GM06990 (cell line): Measurements from ENCODE around the gene RAB22A.

Experiments used
- DNase-seq: peaks from one replicate; pipeline ENCODE4 v3.0.0-alpha.2; 2011; ENCODE audit not compliant: insufficient read length; ENCODE audit errors: extremely low read depth
- H3K27me3 ChIP-seq: replicated peaks from 2 replicates; pipeline ENCODE4 v1.6.0; 2011; ENCODE audit warnings: low read length; ENCODE audit not compliant: control insufficient read depth, insufficient read depth
- H3K36me3 ChIP-seq: 2 replicates; pipeline ENCODE4 v1.5.1; 2011; ENCODE audit warnings: low read length; ENCODE audit not compliant: control insufficient read depth, insufficient read depth
- H3K4me3 ChIP-seq: replicated peaks from 2 replicates; pipeline ENCODE4 v1.5.1; 2011; ENCODE audit warnings: low read depth, mild to moderate bottlenecking, control low read depth, low read length
- CTCF ChIP-seq: IDR thresholded peaks from 2 replicates; pipeline ENCODE4 v1.5.1; 2011; ENCODE audit warnings: low read length, control low read depth, mild to moderate bottlenecking, inconsistent platforms; ENCODE audit not compliant: insufficient read depth, poor library complexity, severe bottlenecking

Gene RAB22A

GRCh38 chr20:58339741-58340140, 30.2 kb downstream of the RAB22A start:
- Histone ChIP-seq H3K36me3 (no peaks in the 10 kb centered on the region; the same call in 1 of the 2 replicates), H3K4me3 (no peak overlapping the region), H3K27me3 (no peaks in the 10 kb centered on the region)
- DNase-seq, result no peak
- TF ChIP-seq CTCF, result no peak

- Histone ChIP-seq H3K27me3 (no peaks in the 10 kb centered on the region), H3K36me3 (no peaks in the 10 kb centered on the region; the same call in 1 of the 2 replicates), H3K4me3 (no peak overlapping the region)
- no peak for DNase-seq
- no peak for TF ChIP-seq CTCF
Observed at GRCh38 chr20:58340151-58340550, 30.6 kb downstream of the RAB22A start.

DNA sequence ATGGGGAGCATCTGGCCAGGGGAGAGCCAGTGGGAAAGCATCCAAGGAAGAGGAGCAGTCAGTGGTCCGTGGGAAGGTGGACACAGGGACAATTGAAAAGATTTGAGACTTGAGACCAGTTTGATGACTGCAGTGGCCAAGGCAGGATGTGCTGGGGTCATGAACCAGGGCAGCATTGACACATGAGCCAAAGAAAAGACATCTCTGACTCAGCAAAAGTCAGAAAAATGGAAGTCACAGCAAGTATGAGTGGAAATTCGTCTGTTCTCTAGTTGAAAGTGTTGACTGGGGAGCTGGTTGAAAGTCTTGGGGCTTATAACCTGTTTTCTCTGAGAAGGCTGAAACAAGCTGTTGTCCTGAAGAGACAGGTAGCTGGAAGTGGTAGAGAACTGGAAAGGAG, 31.3 kb downstream of the RAB22A start:
- no peak for DNase-seq
- Histone ChIP-seq H3K36me3 (peaks cover 5% of the 10 kb centered on the region), H3K4me3 (no peak overlapping the region), H3K27me3 (no peaks in the 10 kb centered on the region)
- no peak for TF ChIP-seq CTCF

GRCh38 chr20:58342104-58342945, 32.8 kb downstream of the RAB22A start:
- no peak for TF ChIP-seq CTCF
- no peak for DNase-seq

DNA sequence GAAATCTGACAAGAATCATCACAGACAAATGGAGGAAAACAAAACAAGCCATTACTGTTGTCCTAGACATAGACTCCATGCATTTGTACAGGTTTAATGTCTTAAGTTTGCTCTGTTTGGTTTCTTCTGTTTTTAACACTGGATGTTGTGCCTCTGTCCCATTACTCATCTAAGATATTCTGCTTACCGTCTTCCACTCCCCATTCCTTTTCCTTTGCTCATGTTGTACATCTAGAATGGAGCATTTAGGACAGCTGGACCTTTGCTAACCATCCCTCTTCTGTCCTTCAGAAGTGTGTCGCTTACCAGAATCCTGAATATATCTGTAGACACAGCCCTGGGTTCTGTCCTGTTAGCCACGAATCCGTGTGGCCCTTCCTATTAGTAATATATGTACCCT, 35.2 kb downstream of the RAB22A start:
- Histone ChIP-seq H3K4me3 (no peak overlapping the region), H3K27me3 (no peaks in the 10 kb centered on the region), H3K36me3 (peaks cover 8% of the 10 kb centered on the region)
- no peak for DNase-seq
- TF ChIP-seq CTCF, result no peak

More at GRCh38 chr20:58342104-58342945, 32.8 kb downstream of the RAB22A start:
- Histone ChIP-seq H3K4me3 (no peak overlapping the region), H3K27me3 (no peaks in the 10 kb centered on the region), H3K36me3 (peaks cover 8% of the 10 kb centered on the region)

DNA sequence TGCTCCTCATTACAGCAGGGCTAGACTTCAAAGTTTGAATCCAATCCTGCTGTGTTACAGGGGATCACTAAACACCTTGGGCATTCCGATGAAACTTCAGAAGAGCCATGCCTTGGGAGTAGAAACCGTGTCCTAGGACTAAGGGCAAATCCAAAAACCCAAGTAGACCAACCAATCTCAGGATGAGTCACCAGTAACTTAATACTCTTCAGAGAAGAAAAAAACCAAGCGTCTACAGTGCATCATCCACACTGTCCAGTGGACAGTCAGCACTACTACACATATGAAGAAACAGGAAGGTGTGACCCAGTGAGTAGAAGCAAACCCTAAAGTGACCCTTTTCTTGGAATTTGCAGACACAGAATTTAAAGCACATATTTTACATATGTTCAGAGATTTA, 40.1 kb downstream of the RAB22A start:
- peaks cover 8% of the 10 kb centered on the region for H3K36me3 ChIP-seq
- TF ChIP-seq CTCF, result no peak
- H3K4me3 ChIP-seq, result no peak overlapping the region
- DNase-seq, result no peak
- H3K27me3 ChIP-seq, result no peaks in the 10 kb centered on the region
